Activated T-cell treated with anti-CD3 and anti-CD28 coated beads for 24 hours (primary cell): Measurements from ENCODE around the gene PARVA.

Source experiments
- DNase-seq: peaks from one replicate; pipeline ENCODE4 v3.0.0-alpha.2; 2020; ENCODE audit warnings: low read depth

PARVA gene

DNA sequence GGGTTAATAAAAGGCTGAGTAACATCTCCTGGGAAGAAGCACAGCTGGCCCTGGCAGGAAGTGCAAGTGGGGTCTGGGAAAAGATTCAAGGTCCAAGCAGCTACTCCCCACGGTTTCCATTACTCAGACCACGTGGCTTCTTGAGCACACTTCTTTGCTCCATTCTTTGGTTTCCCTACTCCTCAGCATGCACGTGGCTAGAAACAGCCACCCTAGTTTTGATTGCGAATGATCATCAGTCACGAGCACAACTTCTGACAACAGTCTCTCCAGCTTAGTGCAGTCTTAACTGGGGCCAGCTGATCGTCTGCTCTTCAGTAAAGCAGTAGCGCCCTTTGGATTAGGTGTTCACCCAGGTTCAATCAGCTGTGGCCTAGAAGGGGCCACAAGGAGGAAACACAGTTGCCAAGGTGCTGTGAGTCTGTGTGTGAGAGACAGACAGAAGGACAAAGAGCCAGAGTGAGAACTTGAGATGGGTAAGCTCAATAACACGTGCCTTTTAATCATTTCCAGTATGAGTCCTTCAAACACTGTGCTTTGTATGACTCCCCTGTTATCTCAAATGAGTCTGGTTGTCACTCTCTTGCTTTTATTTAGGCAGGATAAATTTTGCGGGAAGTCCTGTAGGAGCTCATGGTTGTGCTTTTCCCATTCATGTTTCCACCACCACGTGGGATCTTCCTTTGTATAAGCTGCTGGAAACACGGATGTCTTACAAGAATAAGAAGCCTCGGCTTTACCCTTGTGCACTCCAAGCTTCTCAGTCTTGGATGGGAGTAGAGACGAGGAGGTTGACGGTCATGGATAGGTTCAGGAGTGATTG, 901 bp upstream of the PARVA start:
- DNase-seq, result no peak

DNA sequence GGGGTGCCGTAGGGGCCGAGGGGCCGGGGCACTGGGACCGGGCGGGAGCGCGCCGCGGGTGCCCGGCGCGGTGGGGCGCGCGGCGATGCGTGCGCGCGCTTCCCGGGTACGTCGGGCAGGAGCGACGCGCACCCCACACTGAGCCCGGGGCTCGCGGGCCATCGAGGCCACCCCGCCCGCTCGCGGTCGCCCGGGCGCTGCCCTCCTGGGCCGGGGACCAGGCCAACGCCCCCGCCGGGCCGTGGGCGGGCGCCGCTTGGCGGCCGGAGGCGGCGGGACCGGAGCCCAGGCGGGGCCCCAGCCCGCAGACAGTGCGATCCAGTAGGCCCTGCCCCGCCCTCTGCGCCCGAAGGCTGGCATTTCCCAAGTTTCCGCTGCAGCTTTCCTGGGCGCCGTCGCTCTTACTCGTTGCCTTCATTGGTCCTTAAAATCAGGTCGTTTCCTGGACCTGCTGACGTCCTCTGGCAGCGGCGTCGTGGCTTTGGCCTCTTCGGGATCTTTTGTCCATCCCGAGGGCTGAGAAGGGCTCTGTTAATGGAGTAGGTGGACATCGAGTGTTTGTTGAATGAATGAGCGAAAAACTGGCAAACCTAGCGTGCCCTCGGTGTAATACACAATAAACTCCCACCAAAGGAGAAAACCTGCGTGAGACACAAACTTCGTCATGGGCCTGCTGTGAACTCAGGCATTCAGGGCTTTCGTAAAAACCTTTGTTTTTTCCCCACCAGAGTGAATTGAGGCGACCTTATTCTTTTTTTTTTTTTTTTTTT, 638 bp downstream of the PARVA start:
- DNase-seq, result no peak

DNA sequence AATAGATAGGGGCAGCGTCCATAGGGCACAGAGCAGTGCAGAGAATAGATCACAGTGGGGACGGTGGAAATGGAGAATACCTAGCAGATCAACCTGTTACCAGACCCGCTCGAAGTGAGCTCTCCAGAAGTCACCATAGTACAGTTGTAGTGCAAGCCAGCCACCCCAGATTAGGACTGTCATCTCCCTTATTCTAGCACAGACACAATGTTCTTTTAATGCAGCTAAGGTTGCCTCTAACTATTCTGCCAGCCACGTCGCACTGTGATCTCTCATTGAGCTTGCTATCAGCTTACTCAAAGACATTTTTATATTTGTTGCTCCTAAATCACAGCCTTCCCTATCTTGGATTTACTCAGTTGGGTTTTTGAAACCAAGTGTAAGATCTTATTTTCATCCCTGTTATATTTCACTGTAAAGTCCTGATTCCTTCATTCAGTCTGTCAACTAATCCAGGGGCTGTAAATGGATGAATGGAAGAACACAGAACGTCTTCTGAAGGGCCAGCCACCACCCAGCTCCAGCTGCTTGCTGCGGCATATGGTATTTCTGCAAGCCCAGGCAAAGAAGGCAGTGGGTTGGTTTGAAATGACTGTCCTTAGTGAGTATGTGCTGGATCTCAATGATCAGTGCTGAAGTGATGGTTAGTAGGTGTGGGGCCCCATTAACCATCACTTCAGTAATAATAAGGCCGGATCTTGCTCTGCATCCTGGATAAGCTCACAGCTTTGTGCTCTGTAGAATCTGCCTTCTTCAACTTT, 3.4 kb downstream of the PARVA start:
- DNase-seq, result no peak

DNA sequence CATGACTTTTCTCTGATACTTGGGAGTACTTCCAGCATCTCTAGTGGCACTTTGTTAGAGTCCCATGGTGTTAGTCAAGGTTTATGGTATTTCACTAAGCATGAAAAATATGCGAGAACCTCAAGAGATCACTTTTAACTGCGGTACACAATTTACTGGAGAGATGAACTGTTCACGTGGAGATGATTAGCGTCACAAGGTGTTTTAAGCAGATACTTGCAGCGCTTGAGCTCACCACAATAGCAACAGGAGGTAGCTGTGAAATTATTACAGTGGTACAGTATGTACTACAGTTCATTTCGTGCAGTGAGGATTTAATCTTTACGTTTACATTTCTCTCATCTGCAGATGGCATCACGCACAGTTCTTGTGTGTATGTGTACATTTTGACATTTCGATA, 4.5 kb downstream of the PARVA start:
- no peak for DNase-seq

DNA sequence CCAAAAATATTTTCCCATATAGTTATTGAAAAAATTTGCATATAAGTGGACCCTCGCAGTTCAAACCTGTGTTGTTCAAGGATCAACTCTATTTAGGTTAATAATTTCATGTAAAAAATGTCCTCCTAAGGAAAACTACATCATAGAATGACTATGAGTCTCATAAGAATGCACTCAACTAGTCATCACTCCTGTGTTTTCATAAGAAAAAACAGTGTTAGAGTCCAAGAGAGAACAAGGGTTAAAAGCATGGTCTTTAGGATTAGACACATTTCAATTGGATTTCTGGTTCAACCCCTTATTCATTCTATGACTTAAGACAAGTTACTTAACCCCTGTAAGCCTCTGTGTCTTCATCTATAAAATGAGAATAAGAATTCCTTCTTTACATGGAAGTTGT, 5.1 kb downstream of the PARVA start:
- DNase-seq, result no peak

DNA sequence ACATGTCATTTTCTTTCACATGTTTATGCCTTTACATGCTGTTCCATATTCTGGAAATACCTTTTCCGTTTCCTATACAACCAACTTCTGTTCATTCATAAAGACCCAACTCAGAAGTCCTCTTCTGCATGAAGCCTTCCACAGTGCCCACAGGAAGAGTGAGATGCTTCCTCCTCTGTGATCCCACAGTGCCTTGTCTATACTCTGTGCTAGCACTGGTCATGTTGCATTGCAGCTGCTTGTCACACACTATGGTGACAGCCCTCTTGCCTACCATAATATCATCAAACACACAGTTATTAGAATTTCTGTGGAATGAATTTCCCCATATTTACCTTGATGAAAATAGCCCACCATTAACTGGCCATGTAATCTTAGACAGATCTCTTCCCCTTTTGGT, 8.9 kb downstream of the PARVA start:
- DNase-seq, result no peak

DNA sequence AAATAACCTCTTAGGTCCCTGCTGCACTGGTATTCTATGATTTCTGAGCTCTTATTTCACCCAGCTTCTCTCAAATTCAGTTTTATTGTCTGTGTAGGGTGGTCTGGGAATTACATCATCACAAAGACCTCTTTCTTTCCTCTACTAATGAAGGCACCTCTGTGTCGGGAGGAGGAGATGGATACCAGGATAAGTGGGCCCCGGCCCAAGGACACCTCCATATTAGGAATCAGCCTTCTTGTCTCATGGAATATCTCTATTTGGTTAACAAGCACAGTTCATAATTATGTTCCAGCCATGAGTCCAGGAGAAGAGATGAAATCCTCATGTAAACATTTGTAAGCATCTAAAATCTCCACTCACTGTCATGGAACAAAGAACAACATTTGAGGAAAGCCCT, 9.4 kb downstream of the PARVA start:
- no peak for DNase-seq

DNA sequence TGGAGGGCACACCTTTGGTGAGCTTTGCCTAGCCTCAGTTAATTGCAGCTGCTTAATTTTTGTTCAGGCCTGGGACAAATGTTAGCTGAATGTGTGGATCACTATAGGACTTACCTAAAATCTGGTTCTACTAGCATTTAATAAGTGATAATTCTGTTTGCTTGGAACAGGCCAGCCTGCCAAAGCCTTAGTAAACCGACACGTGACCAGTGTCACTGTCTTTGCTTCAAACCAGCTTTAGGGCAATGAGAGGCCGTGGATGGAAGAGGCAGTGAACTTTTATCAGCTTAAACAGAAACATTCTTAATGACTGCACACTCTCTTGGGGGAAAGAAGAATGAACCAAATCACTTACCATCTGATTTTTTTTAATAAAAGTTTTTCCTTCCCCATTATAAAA, 10.8 kb downstream of the PARVA start:
- DNase-seq, result no peak

DNA sequence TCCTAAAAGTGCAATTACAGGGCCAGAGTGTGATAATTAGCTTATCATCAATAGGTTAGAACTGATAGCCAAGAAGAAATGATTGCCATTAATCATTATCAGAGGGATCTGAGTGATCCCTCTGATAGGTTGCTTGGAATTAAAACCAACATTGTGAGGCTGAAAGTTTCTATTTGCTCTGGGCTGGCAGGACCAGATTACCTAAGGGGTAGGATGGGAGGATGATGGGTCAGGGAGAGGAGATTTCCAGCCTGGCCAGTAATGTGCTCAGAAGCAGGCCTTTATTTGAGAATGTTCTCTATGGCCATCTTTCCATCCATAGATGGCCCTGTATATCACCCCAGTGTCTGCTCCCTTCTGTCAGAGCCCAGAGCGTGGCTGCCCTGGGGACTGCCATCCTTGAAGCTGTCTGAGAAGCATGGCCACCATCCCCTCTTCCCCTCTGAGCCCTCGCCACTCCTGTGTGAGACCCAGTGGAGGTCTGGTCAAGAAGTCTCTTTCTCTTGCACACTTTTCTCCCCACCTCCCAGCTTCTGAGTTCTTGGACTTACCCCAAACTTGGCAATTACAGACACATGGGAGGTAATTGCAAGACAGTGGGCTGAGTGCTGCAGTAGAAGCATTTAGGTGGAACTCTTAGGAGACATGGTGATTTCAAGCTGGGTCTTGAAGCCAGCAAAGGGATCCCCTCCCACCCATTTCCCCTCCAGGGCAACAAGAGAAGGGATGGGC, 11.7 kb downstream of the PARVA start:
- DNase-seq, result no peak

DNA sequence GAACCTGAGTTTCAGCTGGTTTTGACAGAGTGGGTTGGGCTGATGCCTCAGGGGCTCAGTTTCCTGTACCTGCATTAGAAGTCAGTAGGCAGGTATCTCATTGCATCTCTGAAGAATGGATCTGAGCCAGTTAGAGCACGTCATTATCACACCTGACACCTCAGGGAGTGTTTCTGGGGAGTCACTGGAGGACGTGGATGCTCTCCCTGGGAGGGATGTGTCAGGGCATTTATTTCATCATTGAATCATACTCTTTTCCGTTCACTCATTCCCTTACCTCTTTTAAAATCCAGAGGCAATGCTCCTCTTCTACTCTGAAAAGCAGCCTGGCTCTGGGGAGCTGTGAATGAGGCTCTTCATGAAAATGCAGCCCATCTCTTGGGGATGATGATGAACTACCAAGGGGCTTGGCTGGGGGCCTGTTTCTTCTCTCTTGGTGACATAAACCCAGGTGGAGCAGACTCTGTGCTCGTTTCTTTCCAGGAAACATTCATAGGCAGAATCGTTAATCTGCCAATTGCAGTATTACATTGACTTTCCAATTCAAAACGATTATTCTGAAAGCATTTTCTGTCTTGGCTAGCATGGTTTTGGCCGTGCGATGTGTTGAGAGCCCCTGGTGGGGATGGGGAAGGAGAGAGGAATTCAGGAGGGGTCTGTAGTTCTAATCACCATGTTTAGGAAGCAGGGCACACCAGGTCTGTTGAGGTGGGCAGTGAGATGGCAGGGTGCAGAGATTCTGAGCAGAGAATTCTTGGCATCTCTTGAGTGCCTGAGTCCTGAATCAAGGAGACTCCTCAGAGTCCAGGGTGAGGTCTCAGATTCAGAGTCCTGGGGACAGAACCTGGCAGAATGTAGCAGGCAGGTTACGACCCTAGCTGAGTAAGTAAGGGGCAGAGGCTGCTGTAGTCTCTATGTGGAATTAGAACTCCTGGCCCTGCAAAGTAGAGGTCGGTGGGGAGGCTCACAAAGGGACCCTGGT, 12.6 kb downstream of the PARVA start:
- no peak for DNase-seq

DNA sequence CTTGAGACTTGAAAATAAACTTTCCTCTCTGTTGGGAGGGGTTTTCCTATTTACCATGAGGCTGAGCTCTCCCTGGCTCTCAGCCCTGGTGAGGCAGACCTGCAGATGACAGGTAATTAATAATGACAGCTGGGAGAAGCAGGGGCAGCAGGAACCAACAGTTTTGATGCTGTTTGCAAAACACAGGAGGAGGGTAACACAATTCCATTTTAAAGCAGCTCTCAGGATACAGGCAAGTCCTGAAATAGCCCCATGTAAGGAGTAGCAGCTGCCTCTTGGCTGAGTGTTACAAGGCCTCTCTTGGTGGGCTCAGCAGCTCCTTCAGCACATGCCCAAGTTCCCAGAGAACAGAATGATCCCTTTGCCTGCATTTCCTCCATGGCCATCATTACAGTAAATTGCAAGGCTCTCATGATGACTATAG, 13.3 kb downstream of the PARVA start:
- DNase-seq, result no peak

DNA sequence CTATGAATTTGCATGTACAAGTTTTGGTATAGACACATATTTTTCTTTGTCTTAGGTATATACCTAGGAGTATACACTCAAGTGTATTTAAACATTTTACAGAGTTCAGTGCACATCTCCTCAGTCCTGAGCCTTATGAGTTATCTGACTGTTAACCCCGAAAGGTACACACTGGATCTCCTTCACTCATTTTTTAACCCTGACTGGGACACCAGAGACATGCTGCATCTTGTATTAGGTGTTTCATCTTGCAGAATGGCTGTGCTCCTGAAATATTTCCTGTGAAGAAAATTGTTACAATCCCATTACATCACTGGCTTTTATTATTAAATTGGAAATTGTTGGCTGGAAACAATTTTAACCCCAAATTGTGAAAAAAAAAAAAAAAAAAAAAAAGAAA, 15.3 kb downstream of the PARVA start:
- DNase-seq, result no peak

DNA sequence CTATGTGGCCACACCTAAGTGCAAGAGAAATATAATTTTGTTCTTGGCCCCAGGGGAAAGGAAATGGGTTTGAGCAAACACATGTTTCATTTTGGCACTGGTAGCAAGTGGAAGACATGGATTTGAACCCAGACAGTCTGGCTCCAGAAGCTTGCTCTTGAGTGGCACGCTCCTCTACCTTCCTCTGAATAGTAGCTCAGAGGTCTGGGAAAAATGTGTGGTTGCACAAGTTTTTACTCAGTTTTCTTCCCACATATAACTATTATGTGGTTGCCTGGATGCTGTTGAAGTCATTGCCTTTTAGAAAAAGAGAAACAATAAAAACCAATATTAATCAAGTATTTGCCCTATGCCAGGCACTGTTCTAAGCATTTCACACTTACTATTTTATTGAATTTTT, 16.3 kb downstream of the PARVA start:
- DNase-seq, result no peak

DNA sequence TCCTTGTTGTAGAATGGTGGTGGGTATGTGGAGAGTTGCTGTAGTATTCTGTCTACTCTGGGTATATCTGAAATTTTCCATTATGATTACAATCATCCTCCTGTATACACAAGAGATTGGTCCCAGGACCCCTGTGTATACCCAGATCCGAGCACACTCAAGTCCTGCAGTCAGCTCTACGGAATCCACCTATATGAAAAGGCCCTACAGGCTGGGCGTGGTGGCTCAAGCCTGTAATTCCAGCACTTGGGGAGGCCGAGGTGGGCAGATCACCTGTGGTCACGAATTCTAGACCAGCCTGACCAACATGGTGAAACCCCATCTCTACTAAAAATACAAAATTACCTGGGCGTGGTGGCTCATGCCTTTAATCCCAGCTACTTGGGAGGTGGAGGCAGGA, 17.2 kb downstream of the PARVA start:
- DNase-seq, result no peak

DNA sequence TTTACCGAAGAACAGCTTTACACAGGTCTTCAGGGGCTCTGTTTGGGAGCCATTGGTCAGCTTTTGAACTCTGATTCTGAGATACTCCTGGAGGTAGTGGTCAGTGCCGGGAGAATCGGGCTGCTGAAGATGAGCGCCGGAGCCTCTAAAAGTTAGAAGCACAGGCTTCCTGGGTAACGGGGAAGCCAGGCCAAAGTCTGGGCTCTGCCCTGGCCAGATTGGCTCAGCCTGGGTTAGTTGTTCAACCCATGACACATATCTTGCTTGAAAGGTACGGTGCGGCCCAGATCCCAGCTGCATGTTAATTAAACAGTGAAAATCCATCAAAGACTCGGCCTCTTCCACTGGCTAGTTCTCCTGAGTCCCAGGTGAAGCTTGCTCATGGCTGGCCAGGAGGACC, 18.0 kb downstream of the PARVA start:
- DNase-seq, result no peak

DNA sequence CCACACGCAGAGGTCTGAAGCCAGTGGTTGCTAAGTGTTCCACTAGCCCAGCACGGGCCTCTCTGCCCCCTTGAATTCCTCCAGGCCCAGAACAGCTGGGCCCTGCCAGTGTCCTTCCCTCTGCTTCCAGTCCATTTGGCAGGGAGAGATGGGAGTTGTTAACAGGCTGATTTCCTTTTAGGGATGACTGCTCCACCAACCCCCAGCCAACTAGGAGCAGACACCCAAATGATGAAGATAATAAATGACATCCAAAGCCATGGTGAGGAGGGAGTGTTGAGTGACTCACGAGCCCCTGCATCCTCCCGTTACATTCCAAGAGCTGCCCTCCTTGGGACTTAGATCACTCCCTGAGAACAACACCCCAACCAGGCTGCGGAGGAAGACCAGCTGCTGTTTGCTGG, 20.6 kb downstream of the PARVA start:
- no peak for DNase-seq

DNA sequence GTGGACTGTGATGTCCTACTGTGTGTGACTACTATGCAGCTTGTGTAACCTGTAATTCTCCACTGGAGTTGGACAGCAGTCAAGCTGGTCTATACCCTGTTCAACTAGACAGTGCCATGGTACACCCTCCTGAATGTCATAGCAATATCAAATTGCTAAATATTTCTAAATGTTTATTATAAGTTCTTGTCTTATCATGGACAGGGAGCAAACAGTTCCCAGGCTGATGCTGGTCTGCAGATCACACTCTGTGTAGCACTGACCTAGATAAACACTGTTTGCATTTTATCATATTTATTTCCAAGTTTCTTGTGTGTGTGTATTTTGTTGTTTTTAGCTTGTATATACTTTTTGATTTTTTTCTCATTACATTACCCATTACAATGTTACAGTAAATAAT, 22.0 kb downstream of the PARVA start:
- DNase-seq, result no peak

DNA sequence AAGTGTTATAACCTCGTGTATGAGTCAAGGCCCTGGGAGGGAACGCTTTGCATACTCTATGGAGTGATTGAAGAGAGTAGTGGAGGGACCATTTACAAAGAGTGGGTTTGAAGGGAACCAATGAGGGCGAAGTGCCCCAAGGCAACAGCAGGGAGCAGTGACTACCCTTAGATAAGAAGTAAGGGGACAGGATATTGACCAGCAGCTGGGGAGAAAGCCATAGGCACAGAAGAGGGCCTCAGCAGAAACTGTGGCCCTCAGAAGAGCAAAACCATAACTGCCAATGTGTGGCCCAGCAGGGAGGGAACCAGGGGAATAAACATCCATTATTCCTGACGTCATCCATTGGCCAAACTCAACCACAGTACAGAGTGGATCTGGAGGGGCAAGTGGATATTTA, 24.7 kb downstream of the PARVA start:
- DNase-seq, result no peak

DNA sequence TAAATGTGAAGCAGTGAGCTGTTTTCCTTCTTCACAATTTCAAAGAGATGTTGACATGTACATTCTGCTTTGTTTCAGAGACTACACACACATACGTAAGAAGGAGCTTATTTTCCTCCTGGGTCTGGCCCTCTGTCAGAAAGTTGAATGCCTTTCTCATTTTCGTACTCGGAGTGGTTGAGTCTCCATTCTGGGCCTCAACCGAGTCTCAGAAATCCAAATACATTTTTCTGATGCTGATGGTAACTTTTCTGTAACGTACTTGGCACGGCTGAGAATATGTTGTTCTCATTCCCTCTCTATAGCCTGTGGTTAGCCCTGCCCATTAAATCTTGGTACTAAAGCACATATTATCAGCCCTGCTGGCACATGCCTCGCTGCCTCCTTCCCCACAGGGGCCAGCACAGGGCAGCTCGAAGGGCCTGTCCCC, 25.3 kb downstream of the PARVA start:
- DNase-seq, result no peak

DNA sequence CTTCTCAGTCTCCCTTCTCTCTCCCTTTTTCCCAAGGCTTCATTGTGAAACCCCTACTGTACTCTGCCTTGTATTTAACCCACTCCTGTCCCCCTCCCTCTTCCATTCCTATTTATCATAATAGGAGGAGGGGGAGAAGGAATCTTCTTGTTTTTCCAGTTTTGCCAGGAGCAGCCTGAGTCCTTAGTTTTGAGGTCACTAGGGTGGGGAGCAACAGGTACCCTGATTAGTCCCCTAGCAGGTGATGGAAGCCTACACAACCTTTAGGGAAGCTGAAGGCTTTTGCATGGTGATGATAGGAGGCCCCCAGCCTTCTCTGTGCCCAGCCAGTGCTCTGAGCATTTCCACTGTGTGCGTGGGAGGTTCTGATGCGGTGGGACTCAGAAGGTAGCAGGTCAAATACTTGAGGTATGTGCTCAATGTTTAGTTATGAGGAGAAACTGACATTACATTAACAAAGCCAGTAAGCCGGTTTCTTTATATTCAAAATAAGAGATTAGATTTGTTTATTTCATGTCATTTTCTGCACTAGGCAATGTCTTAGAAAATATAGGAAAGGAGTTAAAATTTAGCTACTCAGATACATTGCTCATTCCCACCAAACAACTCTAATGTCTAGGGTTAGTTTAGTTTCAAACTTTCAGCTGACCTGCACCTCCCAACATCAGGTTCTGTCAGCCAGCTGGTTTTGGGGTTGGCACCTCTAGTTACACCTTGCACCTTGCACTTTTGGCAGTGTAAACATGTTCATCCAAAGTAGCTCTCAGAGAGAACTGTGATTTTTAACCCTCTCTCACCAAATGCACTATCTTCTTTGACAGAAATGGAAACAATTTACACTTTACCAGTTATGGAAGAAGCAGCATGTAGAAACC, 26.0 kb downstream of the PARVA start:
- DNase-seq, result no peak
